ENCODE measurements around the gene ARFGAP1. TPM values are rescaled to one million over a fixed set of nuclear protein-coding genes. Genes with fewer than 3 reads are reported as not detected.
"Not testable (repeated sequence)": the region's sequence is repeated elsewhere in the genome, so short reads cannot be mapped to it uniquely, and the experiment has no call there.

The ARFGAP1 gene
- polyA plus RNA-seq, 1 donor (not counting 4 experiments of a cell fraction or from before 2014, with no cell fraction given), result 31.5 TPM

- no peaks in the 10 kb centered on the region for H3K79me2 ChIP-seq (ENCODE audit: control insufficient read depth, insufficient read depth, low read length)
- DNase-seq (ENCODE audit: low read depth, low spot score) (no peak), FAIRE-seq (no peak)
- no peak overlapping the region for H3K9ac ChIP-seq (ENCODE audit: control insufficient read depth, extremely low read depth, insufficient read depth, low read length)
- no peaks in the 10 kb centered on the region for H3K9me3 ChIP-seq (ENCODE audit: control insufficient read depth, low read depth, low read length)
- H4K20me1 ChIP-seq (ENCODE audit: control insufficient read depth, extremely low read depth, insufficient read depth, low read length), result no peaks in the 10 kb centered on the region
- no peak for TF ChIP-seq EZH2 (IDR thresholded peaks at IDR 0.05; ENCODE audit: low read length)
- TF ChIP-seq, protein P1, sequence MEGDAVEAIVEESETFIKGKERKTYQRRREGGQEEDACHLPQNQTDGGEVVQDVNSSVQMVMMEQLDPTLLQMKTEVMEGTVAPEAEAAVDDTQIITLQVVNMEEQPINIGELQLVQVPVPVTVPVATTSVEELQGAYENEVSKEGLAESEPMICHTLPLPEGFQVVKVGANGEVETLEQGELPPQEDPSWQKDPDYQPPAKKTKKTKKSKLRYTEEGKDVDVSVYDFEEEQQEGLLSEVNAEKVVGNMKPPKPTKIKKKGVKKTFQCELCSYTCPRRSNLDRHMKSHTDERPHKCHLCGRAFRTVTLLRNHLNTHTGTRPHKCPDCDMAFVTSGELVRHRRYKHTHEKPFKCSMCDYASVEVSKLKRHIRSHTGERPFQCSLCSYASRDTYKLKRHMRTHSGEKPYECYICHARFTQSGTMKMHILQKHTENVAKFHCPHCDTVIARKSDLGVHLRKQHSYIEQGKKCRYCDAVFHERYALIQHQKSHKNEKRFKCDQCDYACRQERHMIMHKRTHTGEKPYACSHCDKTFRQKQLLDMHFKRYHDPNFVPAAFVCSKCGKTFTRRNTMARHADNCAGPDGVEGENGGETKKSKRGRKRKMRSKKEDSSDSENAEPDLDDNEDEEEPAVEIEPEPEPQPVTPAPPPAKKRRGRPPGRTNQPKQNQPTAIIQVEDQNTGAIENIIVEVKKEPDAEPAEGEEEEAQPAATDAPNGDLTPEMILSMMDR (optimal IDR thresholded peaks at IDR 0.05 in 1 of 3, IDR thresholded peaks at IDR 0.05 in 1 of 3, conservative IDR thresholded peaks at IDR 0.05 in 1 of 3; ENCODE audit: extremely low read depth in 1 of 3, insufficient read depth in 2 of 3, low read length in 3 of 3), result no peak
- H3K4me1 ChIP-seq (ENCODE audit: control insufficient read depth, extremely low read depth, insufficient read depth, low read length), result no peaks in the 10 kb centered on the region
- H3K27ac ChIP-seq (ENCODE audit: control insufficient read depth, insufficient read depth, low read length), result no peak overlapping the region
- H3K4me2 ChIP-seq (ENCODE audit: control insufficient read depth, extremely low read depth, insufficient read depth, low read depth, low read length), result no peak overlapping the region
- no peaks in the 10 kb centered on the region for H3K9me1 ChIP-seq (ENCODE audit: control insufficient read depth, extremely low read depth, insufficient read depth, low read length)
- peaks cover 58% of the 10 kb centered on the region for H3K27me3 ChIP-seq (ENCODE audit: control insufficient read depth, extremely low read depth, insufficient read depth, low read length)
- no peak overlapping the region for H3K4me3 ChIP-seq (ENCODE audit: control insufficient read depth in 2 of 3, extremely low read depth in 1 of 3, insufficient read depth in 2 of 3, low read depth in 1 of 3, low read length in 3 of 3)
- H2AFZ ChIP-seq (ENCODE audit: control insufficient read depth, low read length), result no peak overlapping the region
- dilution Hi-C loops (cut with MboI; ENCODE audit: extremely low pct_ligation_motif_present, low sequenced_read_pairs), result no loop called here
- no peaks in the 10 kb centered on the region for H3K36me3 ChIP-seq (ENCODE audit: control insufficient read depth in 2 of 2, extremely low read depth in 1 of 2, insufficient read depth in 2 of 2, low read length in 2 of 2)
Observed at GRCh38 chr20:63249891-63250290, 22.7 kb upstream of the ARFGAP1 start.

- peaks cover 11% of the 10 kb centered on the region for H3K4me1 ChIP-seq (ENCODE audit: control insufficient read depth, extremely low read depth, insufficient read depth, low read length)
- dilution Hi-C loops (cut with MboI; ENCODE audit: extremely low pct_ligation_motif_present, low sequenced_read_pairs); H3K27ac ChIP-seq (ENCODE audit: control insufficient read depth, insufficient read depth, low read length); H2AFZ ChIP-seq (ENCODE audit: control insufficient read depth, low read length); H3K79me2 ChIP-seq (ENCODE audit: control insufficient read depth, insufficient read depth, low read length); FAIRE-seq; H3K36me3 ChIP-seq (ENCODE audit: control insufficient read depth in 2 of 2, extremely low read depth in 1 of 2, insufficient read depth in 2 of 2, low read length in 2 of 2); DNase-seq (ENCODE audit: low read depth, low spot score); H3K9me1 ChIP-seq (ENCODE audit: control insufficient read depth, extremely low read depth, insufficient read depth, low read length); H4K20me1 ChIP-seq (ENCODE audit: control insufficient read depth, extremely low read depth, insufficient read depth, low read length); H3K4me2 ChIP-seq (ENCODE audit: control insufficient read depth, extremely low read depth, insufficient read depth, low read depth, low read length); H3K9ac ChIP-seq (ENCODE audit: control insufficient read depth, extremely low read depth, insufficient read depth, low read length); H3K4me3 ChIP-seq (ENCODE audit: control insufficient read depth in 2 of 3, extremely low read depth in 1 of 3, insufficient read depth in 2 of 3, low read depth in 1 of 3, low read length in 3 of 3); H3K9me3 ChIP-seq (ENCODE audit: control insufficient read depth, low read depth, low read length): not testable (repeated sequence)
- peaks cover 58% of the 10 kb centered on the region for H3K27me3 ChIP-seq (ENCODE audit: control insufficient read depth, extremely low read depth, insufficient read depth, low read length)
Observed at GRCh38 chr20:63251350-63251749, 21.3 kb upstream of the ARFGAP1 start.

GRCh38 chr20:63252284-63252711, 20.3 kb upstream of the ARFGAP1 start:
- Histone ChIP-seq H2AFZ (ENCODE audit: control insufficient read depth, low read length) (no peak overlapping the region), H3K9me1 (ENCODE audit: control insufficient read depth, extremely low read depth, insufficient read depth, low read length) (no peaks in the 10 kb centered on the region), H3K4me3 (ENCODE audit: control insufficient read depth in 2 of 3, extremely low read depth in 1 of 3, insufficient read depth in 2 of 3, low read depth in 1 of 3, low read length in 3 of 3) (no peak overlapping the region), H4K20me1 (ENCODE audit: control insufficient read depth, extremely low read depth, insufficient read depth, low read length) (no peaks in the 10 kb centered on the region), H3K4me2 (ENCODE audit: control insufficient read depth, extremely low read depth, insufficient read depth, low read depth, low read length) (no peak overlapping the region), H3K9ac (ENCODE audit: control insufficient read depth, extremely low read depth, insufficient read depth, low read length) (no peak overlapping the region), H3K36me3 (ENCODE audit: control insufficient read depth in 2 of 2, extremely low read depth in 1 of 2, insufficient read depth in 2 of 2, low read length in 2 of 2) (no peaks in the 10 kb centered on the region), H3K9me3 (ENCODE audit: control insufficient read depth, low read depth, low read length) (no peaks in the 10 kb centered on the region), H3K27me3 (ENCODE audit: control insufficient read depth, extremely low read depth, insufficient read depth, low read length) (peaks cover 50% of the 10 kb centered on the region), H3K4me1 (ENCODE audit: control insufficient read depth, extremely low read depth, insufficient read depth, low read length) (peaks cover 17% of the 10 kb centered on the region), H3K79me2 (ENCODE audit: control insufficient read depth, insufficient read depth, low read length) (no peaks in the 10 kb centered on the region), H3K27ac (ENCODE audit: control insufficient read depth, insufficient read depth, low read length) (no peak overlapping the region)
- DNase-seq (ENCODE audit: low read depth, low spot score), result no peak
- FAIRE-seq, result no peak
- no peak for TF ChIP-seq EZH2 (IDR thresholded peaks at IDR 0.05; ENCODE audit: low read length)
- TF ChIP-seq, protein P1 (optimal IDR thresholded peaks at IDR 0.05 in 1 of 3, IDR thresholded peaks at IDR 0.05 in 1 of 3, conservative IDR thresholded peaks at IDR 0.05 in 1 of 3; ENCODE audit: extremely low read depth in 1 of 3, insufficient read depth in 2 of 3, low read length in 3 of 3), result no peak
- dilution Hi-C loops (cut with MboI; ENCODE audit: extremely low pct_ligation_motif_present, low sequenced_read_pairs), result no loop called here
